Measurements from ENCODE around the gene FIZ1.

The FIZ1 gene

GRCh38 chr19:55606817-55607216, 7.5 kb upstream of the FIZ1 start:
- DNase-seq (ENCODE audit: low read depth), result no peak
- TF ChIP-seq CTCF (IDR thresholded peaks at IDR 0.05; ENCODE audit: control insufficient read depth, insufficient read depth, low read depth, low read length, missing control alignments), result no peak
- peak overlapping the region; percentile 85 for H3K4me3 ChIP-seq (ENCODE audit: control insufficient read depth, low read depth, low read length)

- H3K4me3 ChIP-seq (ENCODE audit: control insufficient read depth, low read depth, low read length), result peak overlapping the region; percentile 85
- TF ChIP-seq CTCF (IDR thresholded peaks at IDR 0.05; ENCODE audit: control insufficient read depth, insufficient read depth, low read depth, low read length, missing control alignments), result no peak
- no peak for DNase-seq (ENCODE audit: low read depth)
These were observed 7.1 kb upstream of the FIZ1 start for GRCh38 chr19:55606471-55606787.

DNA sequence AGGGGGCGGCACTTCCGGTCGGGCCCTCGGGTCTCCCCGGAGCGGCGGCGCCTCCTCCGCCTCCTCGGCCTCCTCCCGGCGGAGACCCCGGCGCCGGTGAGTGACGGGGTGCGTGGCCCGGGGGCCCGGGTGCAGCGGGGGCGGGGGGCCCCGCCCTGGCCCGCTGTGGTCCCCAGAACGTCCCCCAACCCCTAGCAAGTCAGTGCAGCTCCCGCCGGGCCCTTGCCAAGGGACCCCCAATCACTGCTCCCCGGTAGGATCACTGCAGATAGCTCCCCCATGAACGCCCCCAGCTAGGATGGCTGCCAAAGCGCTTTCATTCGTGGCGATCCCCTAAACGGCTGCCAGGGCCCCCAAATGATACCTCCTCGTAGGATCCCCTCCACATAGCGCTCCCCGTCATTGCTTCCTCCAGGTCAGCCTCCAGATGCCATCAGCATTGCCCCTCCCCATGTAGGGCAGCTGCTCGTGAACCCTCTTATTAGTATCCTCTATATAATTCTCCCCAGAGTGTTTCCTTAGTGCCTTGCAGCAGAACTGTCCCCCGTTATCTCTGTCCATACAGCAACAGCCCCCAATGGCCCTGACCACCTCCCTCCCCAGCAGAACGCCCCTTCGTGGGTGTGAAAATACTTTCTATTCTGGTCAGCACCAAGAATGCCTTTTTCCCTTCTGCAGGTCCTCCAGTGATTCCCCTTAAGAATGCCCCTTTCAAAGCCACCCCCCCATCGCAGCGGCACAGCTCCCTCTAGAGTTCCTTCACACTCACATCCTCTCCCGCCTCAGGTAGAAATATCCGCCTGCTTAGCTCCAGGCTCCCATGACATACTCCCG, 6.5 kb upstream of the FIZ1 start, which contains the start of gene ZNF865:
TSS of gene ZNF865 (plus strand) at position 11 of the 834 bp plus-strand sequence. CDS start 7,972 bp downstream, outside the sequence.
- DNase-seq (ENCODE audit: low read depth), result no peak
- peak within 1 kb of the TSS; percentile 85 for H3K4me3 ChIP-seq (ENCODE audit: control insufficient read depth, low read depth, low read length)
- TF ChIP-seq CTCF (IDR thresholded peaks at IDR 0.05; ENCODE audit: control insufficient read depth, insufficient read depth, low read depth, low read length, missing control alignments), result peak; percentile 91

- peak overlapping the region; percentile 85 for H3K4me3 ChIP-seq (ENCODE audit: control insufficient read depth, low read depth, low read length)
- no peak for TF ChIP-seq CTCF (IDR thresholded peaks at IDR 0.05; ENCODE audit: control insufficient read depth, insufficient read depth, low read depth, low read length, missing control alignments)
These were observed 5.9 kb upstream of the FIZ1 start for GRCh38 chr19:55605207-55605636.

GRCh38 chr19:55603581-55604292, 4.4 kb upstream of the FIZ1 start:
- DNase-seq (ENCODE audit: low read depth), result no peak
- TF ChIP-seq CTCF (IDR thresholded peaks at IDR 0.05; ENCODE audit: control insufficient read depth, insufficient read depth, low read depth, low read length, missing control alignments), result no peak
- no peak overlapping the region for H3K4me3 ChIP-seq (ENCODE audit: control insufficient read depth, low read depth, low read length)

More at GRCh38 chr19:55605207-55605636, 5.9 kb upstream of the FIZ1 start:
- peak; percentile 71 for DNase-seq (ENCODE audit: low read depth)

DNA sequence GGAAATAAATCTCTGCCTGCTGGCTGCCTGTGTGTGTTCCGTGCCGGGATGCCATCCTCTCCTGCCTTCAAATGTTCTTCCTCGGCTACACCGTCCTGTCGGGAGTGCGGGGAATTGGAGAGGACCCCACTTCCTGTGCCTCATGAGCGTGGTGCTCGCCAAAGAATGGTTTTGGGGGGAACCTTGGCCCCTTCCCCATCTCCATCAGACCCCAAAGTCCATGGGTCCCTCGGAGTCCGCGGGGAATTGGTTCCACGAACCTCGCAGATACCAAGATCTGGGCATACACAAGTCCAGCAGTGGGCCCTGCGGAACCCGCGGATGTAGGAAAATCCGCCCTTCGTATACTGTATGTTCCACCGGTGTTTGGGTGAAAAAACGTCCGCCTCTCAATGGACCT, 3.8 kb upstream of the FIZ1 start:
- no peak for TF ChIP-seq CTCF (IDR thresholded peaks at IDR 0.05; ENCODE audit: control insufficient read depth, insufficient read depth, low read depth, low read length, missing control alignments)
- no peak overlapping the region for H3K4me3 ChIP-seq (ENCODE audit: control insufficient read depth, low read depth, low read length)
- no peak for DNase-seq (ENCODE audit: low read depth)

All from AG09309 (cell line).